A549 (cell line): ENCODE measurements around the gene APOBEC3B. TPM values are rescaled to one million over a fixed set of nuclear protein-coding genes. Genes with fewer than 3 reads are reported as not detected.

ENCODE experiments used
- ATAC-seq, 2 experiments: fragments of 200-7000 bp in 1 of 2; fragments of >200 bp in 1 of 2; cut with Nextera tagmentation in 1 of 2; cut with Tn5 transposase in 1 of 2; 3 replicates each; pipeline versions ENCODE4 v1.8.0 to v1.9.1; 2018 to 2020; ENCODE audit warnings: mild to moderate bottlenecking in 1 of 2, moderate library complexity in 1 of 2
- CTCF ChIA-PET: fragments of 300-600 bp; sonication (Branson Sonifier 250); formaldehyde crosslinking; extraction: SDS; loops from one replicate; lab custom pipeline; 2021; ENCODE audit warnings: antibody characterized with exemption, inconsistent platforms; lab: Yijun Ruan, JAX
- POLR2A ChIA-PET: fragments of 350-600 bp; formaldehyde crosslinking; extraction: SDS; loops from one replicate; lab custom pipeline; 2021; ENCODE audit warnings: antibody characterized with exemption, inconsistent platforms; lab: Yijun Ruan, JAX
- DNase-seq, 2 experiments: peaks; one replicate each; pipeline versions ENCODE4 v3.0.0 to v3.0.0-alpha.2; 2011 to 2016; ENCODE audit warnings: low read depth in 1 of 2, low spot score in 1 of 2
- FAIRE-seq: peaks from 2 replicates; lab custom pipeline; 2011; peaks lifted over from hg19 to GRCh38; lab: Jason Lieb, UNC
- H3K27ac ChIP-seq, 2 experiments: fragments of >200 bp; sonication (Bioruptor Twin); formaldehyde crosslinking; 3 replicates each; pipeline ENCODE4 v1.5.1; 2016 to 2017
- H3K4me1 ChIP-seq: fragments of >200 bp; sonication (Bioruptor Twin); formaldehyde crosslinking; 3 replicates; pipeline ENCODE4 v1.6.1; 2016
- H3K4me2 ChIP-seq: fragments of >200 bp; sonication (Bioruptor Twin); formaldehyde crosslinking; 3 replicates; pipeline ENCODE4 v1.6.1; 2016
- H3K4me3 ChIP-seq: fragments of >200 bp; sonication (Bioruptor Twin); formaldehyde crosslinking; 3 replicates; pipeline ENCODE4 v1.5.1; 2016
- H3K9me3 ChIP-seq: fragments of >200 bp; sonication (Bioruptor Twin); formaldehyde crosslinking; 3 replicates; pipeline ENCODE4 v1.6.1; 2016
- CBX2 ChIP-seq: fragments of 200-600 bp; sonication (generic); IDR thresholded peaks from 2 replicates; pipeline ENCODE4 v1.6.1; 2016; ENCODE audit warnings: low read depth, mild to moderate bottlenecking, borderline replicate concordance
- CBX8 ChIP-seq: fragments of 200-600 bp; sonication (generic); IDR thresholded peaks from 2 replicates; pipeline ENCODE4 v1.6.1; 2016
- CHD4 ChIP-seq: fragments of 200-600 bp; sonication (generic); IDR thresholded peaks from 2 replicates; pipeline ENCODE4 v1.6.1; 2016; ENCODE audit warnings: antibody characterized with exemption, mild to moderate bottlenecking, borderline replicate concordance
- EHMT2 ChIP-seq: fragments of 200-600 bp; sonication (generic); IDR thresholded peaks from 2 replicates; pipeline ENCODE4 v1.6.1; 2016; ENCODE audit warnings: antibody characterized with exemption, low read depth, mild to moderate bottlenecking, moderate library complexity
- FOSB ChIP-seq: fragments of 250-450 bp; sonication (Bioruptor Pico); IDR thresholded peaks from 2 replicates; pipeline ENCODE4 v1.5.0; 2020; ENCODE audit warnings: mild to moderate bottlenecking, moderate library complexity
- FOSL2 ChIP-seq, 2 experiments: fragments of 450-650 bp in 1 of 2; fragments of >200 bp in 1 of 2; sonication (Bioruptor Twin) in 1 of 2; formaldehyde crosslinking; IDR thresholded peaks; 2 replicates each; pipeline versions ENCODE4 v1.5.0 to v1.6.1; 2016 to 2020; ENCODE audit warnings: mild to moderate bottlenecking in 1 of 2, moderate library complexity in 1 of 2
- GATA3 ChIP-seq: IDR thresholded peaks from 2 replicates; pipeline ENCODE4 v1.6.1; 2012; ENCODE audit warnings: borderline replicate concordance
- KDM1A ChIP-seq: fragments of 200-600 bp; sonication (generic); IDR thresholded peaks from 2 replicates; pipeline ENCODE4 v1.6.1; 2016; ENCODE audit warnings: low read depth, mild to moderate bottlenecking
- KDM5A ChIP-seq: fragments of 200-600 bp; sonication (generic); IDR thresholded peaks from 2 replicates; pipeline ENCODE4 v1.6.1; 2016; ENCODE audit warnings: antibody characterized with exemption, mild to moderate bottlenecking
- MAZ ChIP-seq: fragments of 150-350 bp; IDR thresholded peaks from 2 replicates; pipeline ENCODE4 v1.6.1; 2014; ENCODE audit warnings: antibody characterized with exemption, low read depth, low read length, borderline replicate concordance
- NPAS2 ChIP-seq: fragments of 250-450 bp; sonication (Bioruptor Pico); IDR thresholded peaks from 2 replicates; pipeline ENCODE4 v1.8.0; 2022; ENCODE audit warnings: mild to moderate bottlenecking, moderate library complexity, borderline replicate concordance
- PHF8 ChIP-seq: fragments of 200-600 bp; sonication (generic); IDR thresholded peaks from 2 replicates; pipeline ENCODE4 v1.6.1; 2016; ENCODE audit warnings: low read depth, mild to moderate bottlenecking, antibody characterized with exemption, moderate library complexity, borderline replicate concordance
- POLR2AphosphoS2 ChIP-seq: conservative IDR thresholded peaks from 2 replicates; pipeline ENCODE4 v1.6.1; 2012; ENCODE audit warnings: low read length, improper control_type of control experiment, inconsistent platforms
- RAD21 ChIP-seq, 2 experiments: fragments of >200 bp in 1 of 2; sonication (Bioruptor Twin) in 1 of 2; formaldehyde crosslinking in 1 of 2; IDR thresholded peaks in 1 of 2; conservative IDR thresholded peaks in 1 of 2; 2 replicates in 1 of 2; 3 replicates in 1 of 2; pipeline ENCODE4 v1.6.1; 2012 to 2018; ENCODE audit warnings: inconsistent platforms in 1 of 2
- RCOR1 ChIP-seq: fragments of 150-350 bp; IDR thresholded peaks from 2 replicates; pipeline ENCODE4 v1.6.1; 2014; ENCODE audit warnings: antibody characterized with exemption, low read length, low read depth
- RNF2 ChIP-seq: fragments of 200-600 bp; sonication (generic); IDR thresholded peaks from 2 replicates; pipeline ENCODE4 v1.6.1; 2016; ENCODE audit warnings: low read depth, mild to moderate bottlenecking, antibody characterized with exemption, moderate library complexity, borderline replicate concordance
- SREBF2 ChIP-seq: fragments of 450-650 bp; IDR thresholded peaks from 2 replicates; pipeline ENCODE4 v1.6.1; 2014; ENCODE audit warnings: mild to moderate bottlenecking, moderate library complexity
- WGBS: methylation state at CpG from one replicate; pipeline ENCODE4 v1.1.6; 2017; ENCODE audit errors: missing lambda C conversion rate; 5-methylcytosine and 5-hydroxymethylcytosine counted together
- polyA plus RNA-seq, 4 experiments: library from polyadenylated mRNA; depleted of rRNA in 3 of 4; stranded (reverse); fragments of >200 nt; fragmentation: RNase III in 1 of 4; extraction: RNeasy Plus Mini Kit Qiagen cat#74134 plus additional on column Dnase treatment in 1 of 4; gene quantifications; 2 replicates in 3 of 4; 3 replicates in 1 of 4; pipeline ENCODE4 v1.2.3, GENCODE V29; 2011 to 2017
- TF ChIP-seq, protein P1 (sequence below): IDR thresholded peaks from 2 replicates; pipeline ENCODE4 v1.6.1; 2012; ENCODE audit warnings: low read depth, borderline replicate concordance
- TF ChIP-seq, protein P2 (sequence below): fragments of 200-600 bp; sonication (generic); IDR thresholded peaks from 2 replicates; pipeline ENCODE4 v1.6.1; 2016; ENCODE audit warnings: antibody characterized with exemption, mild to moderate bottlenecking, moderate library complexity
- TF ChIP-seq, protein P3 (sequence below): IDR thresholded peaks from 2 replicates; pipeline ENCODE4 v1.6.1; 2012
- TF ChIP-seq, protein P4 (sequence below): fragments of 150-350 bp; IDR thresholded peaks from 2 replicates; pipeline ENCODE4 v1.6.1; 2014; ENCODE audit warnings: low read depth, mild to moderate bottlenecking, low read length
- TF ChIP-seq, protein P5 (sequence below): fragments of >200 bp; sonication (Bioruptor Twin); formaldehyde crosslinking; IDR thresholded peaks from 2 replicates; pipeline ENCODE4 v1.6.1; 2016

The APOBEC3B gene
- polyA plus RNA-seq, 2 of the 4 experiments (the other 2 are of a cell fraction) = 16.7 to 19.6 TPM

DNA sequence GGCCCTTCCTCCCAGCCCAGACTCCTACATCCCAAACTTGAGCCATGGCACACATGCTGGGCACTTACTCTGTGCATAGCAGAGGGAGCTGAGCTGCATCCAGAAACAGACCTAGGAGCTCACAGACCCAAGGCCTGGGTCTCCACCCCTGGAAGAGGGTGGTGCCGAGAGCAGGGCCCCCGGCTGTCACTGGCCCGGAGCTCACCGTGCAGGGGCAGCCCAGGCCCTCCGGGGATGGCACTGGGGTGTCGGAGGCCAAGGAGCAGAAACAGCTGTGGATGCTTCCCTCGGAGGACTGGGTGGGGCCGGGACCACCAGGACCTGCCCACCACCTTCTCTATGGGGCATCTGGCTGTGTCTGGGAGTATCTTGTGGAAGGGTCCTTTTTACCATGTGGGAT, 29.1 kb upstream of the APOBEC3B start:
- no peak overlapping the region for H3K4me2 ChIP-seq
- H3K4me3 ChIP-seq = no peak overlapping the region
- H3K4me1 ChIP-seq = peaks cover 7% of the 10 kb centered on the region; the same call in 2 of the 3 replicates
- no CpG with 5 or more reads among the region's 8 CpGs for WGBS
- no peaks in the 10 kb centered on the region for H3K9me3 ChIP-seq
- FAIRE-seq (no peak), ATAC-seq (no peak), DNase-seq (no peak)
- TF ChIP-seq RNF2 = no peak
- TF ChIP-seq, protein P1, sequence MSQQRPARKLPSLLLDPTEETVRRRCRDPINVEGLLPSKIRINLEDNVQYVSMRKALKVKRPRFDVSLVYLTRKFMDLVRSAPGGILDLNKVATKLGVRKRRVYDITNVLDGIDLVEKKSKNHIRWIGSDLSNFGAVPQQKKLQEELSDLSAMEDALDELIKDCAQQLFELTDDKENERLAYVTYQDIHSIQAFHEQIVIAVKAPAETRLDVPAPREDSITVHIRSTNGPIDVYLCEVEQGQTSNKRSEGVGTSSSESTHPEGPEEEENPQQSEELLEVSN = no peak
- no peak for TF ChIP-seq MAZ
- TF ChIP-seq GATA3 = no peak
- TF ChIP-seq FOSB (CRISPR knock-in tag) = no peak
- POLR2A ChIA-PET = no interaction called here
- CTCF ChIA-PET = interaction anchor here (0.6 to 1.5 kb wide), 3 partner anchors 10 to 82 kb away, joined by 3 to 4 read pairs (median 3); no protein-coding TSS in a partner anchor
- H3K27ac ChIP-seq = no peak overlapping the region

DNA sequence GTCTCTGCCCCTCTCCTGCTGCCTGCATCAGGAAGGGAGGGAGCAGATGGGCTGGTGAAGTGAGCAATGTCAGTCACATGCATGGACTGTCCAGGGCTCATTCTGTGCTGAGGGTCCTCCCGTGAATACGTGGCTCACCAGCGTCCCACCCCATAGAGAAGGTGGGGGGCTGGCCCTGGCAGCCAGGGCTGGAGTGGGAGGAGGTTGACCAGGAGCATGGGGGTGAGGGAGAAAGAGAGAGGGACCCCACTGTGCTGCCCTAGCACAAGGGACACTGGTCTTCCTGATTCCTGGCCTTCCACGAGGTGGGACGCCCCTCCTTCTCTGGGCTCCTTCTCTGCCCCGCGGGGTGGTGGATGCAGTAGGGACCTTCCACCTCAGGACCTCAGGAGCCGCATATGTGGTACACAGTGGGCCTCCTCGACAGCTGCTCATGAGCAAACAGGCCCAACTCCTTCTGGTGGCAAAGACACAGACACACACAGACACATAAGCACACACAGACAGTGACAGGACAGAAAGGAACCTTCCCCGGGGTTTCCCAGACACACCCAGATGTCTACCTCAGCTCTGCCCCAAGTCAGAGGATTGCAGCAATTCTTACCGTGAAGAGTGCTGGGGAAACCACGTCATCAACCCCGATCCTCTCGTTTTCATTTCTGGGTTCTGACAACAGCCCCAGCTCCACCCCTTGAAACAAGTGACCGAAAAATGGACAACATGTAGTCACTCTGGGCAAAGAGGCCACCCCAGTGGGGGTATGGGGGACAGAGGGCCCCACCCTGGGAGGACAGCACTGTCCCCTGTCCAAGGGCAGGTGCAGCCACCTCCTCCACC, 28.4 kb upstream of the APOBEC3B start:
- Histone ChIP-seq H3K27ac (peak overlapping the region in 1 of 2 experiments; percentile 40; a peak in 1 of 6 replicates), H3K4me3 (no peak overlapping the region), H3K9me3 (no peaks in the 10 kb centered on the region), H3K4me2 (peak overlapping the region; percentile 50), H3K4me1 (peaks cover 7% of the 10 kb centered on the region; the same call in 2 of the 3 replicates)
- POLR2A ChIA-PET = no interaction called here
- FAIRE-seq = no peak
- DNase-seq = peak; percentile 38 to 65
- 59% methylated on average over 12 of the region's 15 CpGs for WGBS
- TF ChIP-seq EHMT2 = no peak
- TF ChIP-seq RCOR1 = no peak
- TF ChIP-seq MAZ = no peak
- TF ChIP-seq KDM5A = no peak
- no peak for TF ChIP-seq PHF8
- TF ChIP-seq, protein P2, sequence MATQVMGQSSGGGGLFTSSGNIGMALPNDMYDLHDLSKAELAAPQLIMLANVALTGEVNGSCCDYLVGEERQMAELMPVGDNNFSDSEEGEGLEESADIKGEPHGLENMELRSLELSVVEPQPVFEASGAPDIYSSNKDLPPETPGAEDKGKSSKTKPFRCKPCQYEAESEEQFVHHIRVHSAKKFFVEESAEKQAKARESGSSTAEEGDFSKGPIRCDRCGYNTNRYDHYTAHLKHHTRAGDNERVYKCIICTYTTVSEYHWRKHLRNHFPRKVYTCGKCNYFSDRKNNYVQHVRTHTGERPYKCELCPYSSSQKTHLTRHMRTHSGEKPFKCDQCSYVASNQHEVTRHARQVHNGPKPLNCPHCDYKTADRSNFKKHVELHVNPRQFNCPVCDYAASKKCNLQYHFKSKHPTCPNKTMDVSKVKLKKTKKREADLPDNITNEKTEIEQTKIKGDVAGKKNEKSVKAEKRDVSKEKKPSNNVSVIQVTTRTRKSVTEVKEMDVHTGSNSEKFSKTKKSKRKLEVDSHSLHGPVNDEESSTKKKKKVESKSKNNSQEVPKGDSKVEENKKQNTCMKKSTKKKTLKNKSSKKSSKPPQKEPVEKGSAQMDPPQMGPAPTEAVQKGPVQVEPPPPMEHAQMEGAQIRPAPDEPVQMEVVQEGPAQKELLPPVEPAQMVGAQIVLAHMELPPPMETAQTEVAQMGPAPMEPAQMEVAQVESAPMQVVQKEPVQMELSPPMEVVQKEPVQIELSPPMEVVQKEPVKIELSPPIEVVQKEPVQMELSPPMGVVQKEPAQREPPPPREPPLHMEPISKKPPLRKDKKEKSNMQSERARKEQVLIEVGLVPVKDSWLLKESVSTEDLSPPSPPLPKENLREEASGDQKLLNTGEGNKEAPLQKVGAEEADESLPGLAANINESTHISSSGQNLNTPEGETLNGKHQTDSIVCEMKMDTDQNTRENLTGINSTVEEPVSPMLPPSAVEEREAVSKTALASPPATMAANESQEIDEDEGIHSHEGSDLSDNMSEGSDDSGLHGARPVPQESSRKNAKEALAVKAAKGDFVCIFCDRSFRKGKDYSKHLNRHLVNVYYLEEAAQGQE = no peak
- no peak for TF ChIP-seq RAD21 (conservative IDR thresholded peaks at IDR 0.05 in 1 of 2, IDR thresholded peaks at IDR 0.05 in 1 of 2)
- TF ChIP-seq NPAS2 (CRISPR knock-in tag) = no peak
- TF ChIP-seq KDM1A = no peak
- no peak for TF ChIP-seq CBX8
- no peak for TF ChIP-seq POLR2AphosphoS2
- TF ChIP-seq, protein P3, sequence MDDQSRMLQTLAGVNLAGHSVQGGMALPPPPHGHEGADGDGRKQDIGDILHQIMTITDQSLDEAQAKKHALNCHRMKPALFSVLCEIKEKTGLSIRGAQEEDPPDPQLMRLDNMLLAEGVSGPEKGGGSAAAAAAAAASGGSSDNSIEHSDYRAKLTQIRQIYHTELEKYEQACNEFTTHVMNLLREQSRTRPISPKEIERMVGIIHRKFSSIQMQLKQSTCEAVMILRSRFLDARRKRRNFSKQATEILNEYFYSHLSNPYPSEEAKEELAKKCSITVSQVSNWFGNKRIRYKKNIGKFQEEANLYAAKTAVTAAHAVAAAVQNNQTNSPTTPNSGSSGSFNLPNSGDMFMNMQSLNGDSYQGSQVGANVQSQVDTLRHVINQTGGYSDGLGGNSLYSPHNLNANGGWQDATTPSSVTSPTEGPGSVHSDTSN = no peak
- no peak for TF ChIP-seq FOSL2 (IDR thresholded peaks at IDR 0.05)
- no peak for TF ChIP-seq FOSL2 (CRISPR knock-in tag; IDR thresholded peaks at IDR 0.05)
- no peak for TF ChIP-seq SREBF2
- TF ChIP-seq, protein P4, sequence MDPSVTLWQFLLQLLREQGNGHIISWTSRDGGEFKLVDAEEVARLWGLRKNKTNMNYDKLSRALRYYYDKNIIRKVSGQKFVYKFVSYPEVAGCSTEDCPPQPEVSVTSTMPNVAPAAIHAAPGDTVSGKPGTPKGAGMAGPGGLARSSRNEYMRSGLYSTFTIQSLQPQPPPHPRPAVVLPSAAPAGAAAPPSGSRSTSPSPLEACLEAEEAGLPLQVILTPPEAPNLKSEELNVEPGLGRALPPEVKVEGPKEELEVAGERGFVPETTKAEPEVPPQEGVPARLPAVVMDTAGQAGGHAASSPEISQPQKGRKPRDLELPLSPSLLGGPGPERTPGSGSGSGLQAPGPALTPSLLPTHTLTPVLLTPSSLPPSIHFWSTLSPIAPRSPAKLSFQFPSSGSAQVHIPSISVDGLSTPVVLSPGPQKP = no peak
- TF ChIP-seq CHD4 = no peak
- TF ChIP-seq, protein P5, sequence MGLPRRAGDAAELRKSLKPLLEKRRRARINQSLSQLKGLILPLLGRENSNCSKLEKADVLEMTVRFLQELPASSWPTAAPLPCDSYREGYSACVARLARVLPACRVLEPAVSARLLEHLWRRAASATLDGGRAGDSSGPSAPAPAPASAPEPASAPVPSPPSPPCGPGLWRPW = no peak
- no peak for TF ChIP-seq CBX2
- CTCF ChIA-PET = interaction anchor here (0.6 to 1.5 kb wide), 3 partner anchors 11 to 83 kb away, joined by 3 to 4 read pairs (median 3); no protein-coding TSS in a partner anchor
- peak; percentile 68 to 69 for ATAC-seq
